HG03469 (cell line): ENCODE results near the gene ZNF263.

ENCODE experiments used
- ATAC-seq: cut with Tn5 transposase; IDR thresholded peaks from one replicate; pipeline ENCODE4 v1.9.1; 2021; ENCODE audit warnings: mild to moderate bottlenecking, moderate library complexity, moderate number of reproducible peaks; ENCODE audit not compliant: unreplicated experiment

Gene ZNF263

GRCh38 chr16:3317315-3317999, 34.2 kb downstream of the ZNF263 start:
- no peak for ATAC-seq

DNA sequence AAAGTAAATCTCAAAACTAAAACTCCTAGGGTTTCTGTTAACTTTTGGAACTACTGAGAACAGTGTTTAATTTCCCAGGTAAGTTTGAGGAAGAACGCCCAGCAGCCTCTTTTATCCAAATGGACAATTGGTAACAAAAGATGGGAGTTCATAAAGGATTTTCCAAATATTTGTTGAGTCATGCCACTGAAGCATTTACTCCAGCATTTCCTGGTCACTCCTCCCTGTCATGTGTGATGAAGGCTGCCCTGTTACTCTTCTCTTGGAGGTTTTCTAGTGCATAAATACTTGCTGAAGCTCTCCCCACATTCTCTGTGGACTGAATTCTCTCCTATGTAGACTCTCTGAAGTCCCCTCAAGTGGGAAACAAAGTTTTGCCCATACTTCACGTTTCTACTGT, 38.5 kb downstream of the ZNF263 start:
- no peak for ATAC-seq

DNA sequence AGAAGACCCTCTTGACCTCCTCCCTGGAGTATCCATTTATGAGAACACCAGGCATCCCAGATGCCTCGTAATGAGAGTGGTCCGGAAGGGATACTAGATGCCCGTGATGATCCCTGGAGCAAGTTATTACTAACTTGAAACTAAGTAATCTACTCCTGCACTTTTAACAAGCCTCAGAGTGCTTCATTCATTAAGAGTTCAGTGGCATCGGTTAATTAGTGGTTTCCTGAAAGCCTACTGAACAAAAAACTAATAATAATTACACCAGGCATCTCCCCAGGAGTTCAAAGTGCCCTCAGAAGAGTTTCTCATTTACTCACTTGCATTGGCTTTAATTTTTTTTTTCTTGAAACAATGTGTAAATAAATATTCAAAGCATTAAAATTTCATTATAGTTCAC, 44.2 kb downstream of the ZNF263 start:
- ATAC-seq: no peak

GRCh38 chr16:3328104-3328503, 44.8 kb downstream of the ZNF263 start:
- no peak for ATAC-seq

GRCh38 chr16:3328643-3329042, 45.4 kb downstream of the ZNF263 start:
- ATAC-seq: no peak
